Activated effector memory CD4-positive, alpha-beta T cell treated with Interleukin-2 at 50 U/mL for 16 hours (primary cell): ENCODE data around the gene RPS6KA1.
"Not testable (repeated sequence)": the region's sequence is repeated elsewhere in the genome, so short reads cannot be mapped to it uniquely, and the experiment has no call there.

Experiments used
- DNase-seq: peaks from one replicate; pipeline ENCODE4 v3.0.0-alpha.2; 2020

The RPS6KA1 gene

GRCh38 chr1:26603856-26604255 is 74.3 kb downstream of the RPS6KA1 start:
- DNase-seq: no peak

DNA sequence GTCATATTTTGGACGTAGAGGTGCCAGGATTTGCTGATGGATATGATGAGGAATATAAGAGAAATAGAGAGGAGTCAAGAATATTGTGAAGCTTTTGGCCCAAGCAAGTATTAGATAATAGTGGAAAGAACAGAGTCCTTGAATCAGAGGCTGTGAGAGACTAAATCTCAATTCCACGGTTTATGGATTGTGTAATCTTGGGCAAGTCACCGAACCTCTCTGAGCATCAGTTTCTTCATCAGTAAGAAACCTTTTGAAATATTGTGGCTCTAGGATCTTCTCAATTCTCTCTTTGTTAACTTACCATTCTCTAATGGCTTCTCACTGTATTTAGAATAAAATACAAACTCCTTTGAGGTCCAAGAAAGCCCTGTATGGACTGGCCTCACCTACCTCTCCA is 77.6 kb downstream of the RPS6KA1 start:
- DNase-seq: no peak

- no peak for DNase-seq
These were observed 79.3 kb downstream of the RPS6KA1 start for GRCh38 chr1:26608895-26609294.

- DNase-seq: no peak
These were observed 81.2 kb downstream of the RPS6KA1 start for GRCh38 chr1:26610781-26611180.

- DNase-seq: not testable (repeated sequence)
These were observed 83.1 kb downstream of the RPS6KA1 start for GRCh38 chr1:26612627-26613026.

DNA sequence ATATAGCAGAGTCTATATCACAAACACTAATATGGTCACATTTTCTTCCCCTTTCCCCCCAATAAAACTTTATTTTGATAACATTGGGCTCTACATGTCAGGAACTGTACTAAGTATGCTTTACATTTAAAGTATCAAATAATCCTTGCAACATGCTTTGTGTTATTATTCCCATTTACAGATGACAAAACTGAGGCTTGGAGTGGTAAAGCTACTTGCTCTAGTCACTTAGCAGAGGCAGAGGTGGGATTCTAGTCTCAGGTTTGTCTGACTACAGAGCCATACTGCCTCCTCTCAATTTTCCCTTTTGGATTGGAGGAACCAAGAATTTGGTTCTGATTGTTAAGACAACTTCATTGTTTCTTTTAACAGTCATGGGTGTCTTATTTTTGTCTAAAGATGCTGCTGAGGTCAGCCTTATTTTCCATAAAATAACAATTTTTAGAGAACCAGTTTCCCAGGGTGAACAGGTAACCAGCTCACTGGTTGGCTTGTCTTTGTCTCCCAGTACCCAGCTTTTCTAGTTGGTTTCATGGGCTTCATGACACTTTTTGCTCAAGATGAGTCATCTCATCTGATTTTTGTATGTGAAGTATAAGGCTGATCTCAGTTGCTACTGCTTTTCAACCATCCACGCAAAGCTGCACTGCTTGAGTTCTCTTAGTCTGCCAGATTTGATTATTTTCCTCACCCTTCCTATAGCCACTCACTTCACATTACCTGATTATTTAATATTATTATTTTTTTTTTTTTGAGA is 85.3 kb downstream of the RPS6KA1 start:
- no peak for DNase-seq

- DNase-seq: no peak
These were observed 87.3 kb downstream of the RPS6KA1 start for GRCh38 chr1:26616881-26617280.

GRCh38 chr1:26618561-26618960 is 89.0 kb downstream of the RPS6KA1 start:
- no peak for DNase-seq
